M059J (cell line): Measurements from ENCODE around the gene TM4SF18. TPM values are rescaled to one million over a fixed set of nuclear protein-coding genes. Genes with fewer than 3 reads are reported as not detected.
A peak's percentile ranks its signal among the peaks of the same experiment; 100 is the strongest.

Experiments used
- DNase-seq: peaks from one replicate; pipeline ENCODE4 v3.0.0-alpha.2; 2012; ENCODE audit warnings: low read depth
- total RNA-seq: library from RNA; depleted of rRNA; stranded (reverse); fragments of >200 nt; shearing (Covaris generic); gene quantifications from 2 replicates; pipeline ENCODE4 v1.2.3, GENCODE V29; 2014

Gene TM4SF18
- total RNA-seq, 1 experiment from 2014 or later, result 19.7 TPM

- peak; percentile 84 for DNase-seq
These were observed 2.7 kb downstream of the TM4SF18 start for GRCh38 chr3:149330609-149331331.

DNA sequence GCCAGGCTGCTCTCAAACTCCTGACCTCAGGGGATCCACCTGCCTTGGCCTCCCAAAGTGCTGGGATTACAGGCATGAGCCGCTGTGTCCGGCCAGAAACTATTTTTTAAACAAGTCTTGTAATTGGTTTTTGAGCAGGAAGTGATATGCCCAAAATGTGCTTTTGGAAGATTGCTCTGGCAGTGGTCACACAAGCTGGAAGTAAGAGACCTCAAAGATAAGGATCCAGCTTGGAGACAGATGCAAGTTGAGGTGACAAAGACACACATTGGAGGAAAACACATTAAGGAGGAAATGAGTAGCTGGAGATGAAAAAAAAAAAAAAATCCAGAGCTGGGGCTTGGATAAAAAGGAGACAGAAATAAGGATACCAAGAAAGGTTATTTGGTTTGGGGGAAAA is 6.3 kb downstream of the TM4SF18 start:
- no peak for DNase-seq

DNA sequence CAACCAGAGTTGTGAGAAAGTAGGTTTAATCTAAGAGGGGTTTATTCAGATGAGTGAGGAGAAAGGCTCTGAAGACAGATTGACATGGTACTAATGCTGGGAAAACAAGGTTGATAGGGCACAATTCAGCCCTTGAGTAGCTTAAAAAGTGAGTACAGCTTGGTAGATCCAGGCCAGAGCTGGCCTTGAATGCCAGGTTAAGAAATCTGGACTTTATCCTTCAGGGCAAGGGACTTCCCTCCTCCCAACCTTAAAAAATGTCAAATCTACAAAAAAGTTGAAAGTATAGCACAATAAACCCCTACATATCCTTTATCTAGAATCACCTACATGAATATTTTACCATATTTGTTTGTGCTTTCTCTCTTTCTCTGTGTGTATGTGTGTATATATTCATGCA is 7.9 kb downstream of the TM4SF18 start:
- no peak for DNase-seq

DNA sequence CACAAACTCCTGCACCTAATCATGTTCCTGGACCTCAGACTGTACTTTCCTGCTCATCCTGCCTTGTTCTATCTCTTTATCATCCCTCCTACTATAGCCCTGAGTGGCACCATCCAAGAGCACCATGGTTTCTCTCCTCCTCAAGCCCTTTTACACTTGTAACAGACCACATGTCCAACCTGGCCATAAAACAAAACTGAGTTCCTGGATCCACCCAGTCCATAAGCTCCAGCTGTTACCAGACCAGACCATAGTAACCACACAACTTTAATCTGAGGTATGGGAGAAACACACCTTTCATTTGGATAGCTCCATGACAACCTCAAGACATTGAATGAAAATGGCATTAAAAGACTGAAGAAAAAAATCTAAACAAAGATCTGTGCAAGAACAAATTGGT is 9.1 kb downstream of the TM4SF18 start:
- no peak for DNase-seq

GRCh38 chr3:149321640-149322039 is 11.8 kb downstream of the TM4SF18 start:
- no peak for DNase-seq

- no peak for DNase-seq
These were observed 12.3 kb downstream of the TM4SF18 start for GRCh38 chr3:149321136-149321535.

DNA sequence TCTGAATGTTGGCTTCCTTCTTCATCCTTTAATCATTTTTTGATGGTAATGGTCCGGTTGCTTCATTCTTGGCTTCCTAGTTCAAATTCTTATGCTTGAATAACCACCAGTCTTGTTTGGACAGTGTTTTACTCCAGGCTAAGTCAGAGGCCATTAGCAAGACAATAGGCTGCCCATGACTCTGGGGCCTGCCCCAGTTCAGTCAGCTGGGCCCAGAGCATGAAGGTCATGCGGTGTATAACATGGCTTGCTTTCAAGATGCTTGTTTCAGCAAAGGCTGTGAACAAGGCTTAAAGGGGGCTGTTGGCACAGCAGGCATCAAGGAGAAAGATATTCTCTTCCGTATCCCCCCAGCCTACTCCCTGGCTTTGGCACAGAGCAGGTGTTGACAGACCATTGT is 13.7 kb downstream of the TM4SF18 start:
- peak; percentile 27 for DNase-seq

GRCh38 chr3:149317072-149317471 is 16.4 kb downstream of the TM4SF18 start:
- no peak for DNase-seq

DNA sequence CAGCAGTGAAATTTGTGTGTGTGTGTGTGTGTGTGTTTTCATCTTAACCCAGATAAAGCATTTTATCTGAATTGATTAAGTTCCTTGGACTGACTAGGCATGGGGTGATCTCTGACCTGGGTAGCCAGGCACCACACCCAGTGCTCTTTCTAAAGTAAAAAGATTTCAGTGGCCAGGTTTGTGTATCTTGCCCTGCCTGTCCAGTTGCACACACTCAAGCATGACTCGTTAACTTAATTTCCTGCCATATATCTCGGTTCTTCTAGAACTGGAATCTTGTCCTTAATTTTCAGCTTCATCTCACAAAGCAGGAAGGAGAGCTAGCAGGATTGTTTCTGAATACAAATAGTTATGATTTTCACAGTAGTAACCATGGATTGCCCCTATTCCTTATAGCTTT is 17.0 kb downstream of the TM4SF18 start:
- peak; percentile 50 for DNase-seq

- peak; percentile 16 for DNase-seq
These were observed 17.7 kb downstream of the TM4SF18 start for GRCh38 chr3:149315694-149316093.

DNA sequence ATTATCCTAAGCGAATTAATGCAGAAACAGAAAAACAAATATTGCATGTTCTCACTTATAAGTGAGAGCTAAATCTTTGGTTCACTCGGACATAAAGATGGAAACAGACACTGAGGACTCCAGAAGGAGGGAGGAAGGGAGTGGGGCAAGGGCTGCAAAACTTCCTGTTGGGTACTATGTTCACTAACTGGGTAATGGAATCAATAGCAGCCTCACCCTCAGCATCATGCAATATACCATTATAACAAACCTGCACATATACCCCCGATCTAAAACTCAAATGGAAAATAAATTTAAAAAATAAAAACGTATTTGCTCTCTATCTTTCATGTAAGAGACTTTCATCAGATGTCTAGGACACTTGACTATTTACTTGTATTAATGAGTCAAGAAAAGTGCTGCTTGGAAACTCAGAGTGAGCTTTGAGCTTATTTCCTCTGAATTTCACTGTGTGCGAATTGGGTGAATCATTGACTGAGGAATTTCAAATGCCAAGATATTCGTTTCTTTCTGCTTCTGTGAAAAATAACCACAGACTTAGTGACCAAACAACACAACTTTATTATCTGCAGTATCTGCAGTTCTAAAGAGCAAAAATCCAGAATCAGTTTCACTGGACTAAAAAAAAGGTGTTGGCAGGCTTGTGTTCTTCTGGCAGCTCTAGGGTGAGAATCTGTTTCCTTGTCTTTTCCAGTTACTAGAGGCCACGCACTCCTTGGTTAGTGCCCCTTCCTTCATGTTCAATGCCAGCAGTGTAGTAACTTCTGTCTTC is 18.4 kb downstream of the TM4SF18 start:
- DNase-seq, result peak; percentile 97

DNA sequence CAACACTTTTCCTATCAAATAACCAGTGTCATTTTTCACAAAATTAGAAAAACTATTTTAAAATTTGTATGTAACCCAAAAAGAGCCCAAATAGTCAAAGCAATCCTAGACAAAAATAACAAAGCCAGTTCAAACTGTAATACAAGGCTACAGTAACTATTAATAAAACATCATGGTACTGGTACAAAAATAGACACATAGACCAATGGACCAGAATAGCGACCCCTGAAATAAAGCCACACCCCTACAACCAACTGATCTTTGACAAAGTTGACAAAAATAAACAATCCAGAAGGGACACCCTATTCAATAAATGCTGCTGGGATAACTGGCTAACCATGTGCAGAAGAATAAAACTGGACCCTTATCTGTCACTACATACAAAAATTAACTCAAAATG is 19.9 kb downstream of the TM4SF18 start:
- DNase-seq, result no peak

- DNase-seq, result peak; percentile 37
These were observed 22.5 kb downstream of the TM4SF18 start for GRCh38 chr3:149310796-149311534.

DNA sequence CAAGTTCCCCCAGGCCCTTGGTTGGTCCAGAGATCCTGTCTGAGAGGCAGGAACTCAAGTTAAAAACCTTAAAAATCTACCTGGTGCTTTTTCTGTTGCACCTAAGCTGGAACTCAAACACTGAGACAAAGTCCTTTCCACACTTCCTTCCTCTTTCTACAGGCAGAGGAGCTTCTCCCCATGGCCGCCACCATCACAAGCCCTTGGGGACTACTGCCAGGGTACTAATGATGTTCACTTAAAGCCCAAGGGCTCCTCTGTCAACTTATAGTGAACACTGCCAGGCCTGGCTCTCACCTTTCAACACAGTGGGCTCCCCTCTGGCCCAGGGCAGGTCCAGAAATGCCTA is 26.0 kb downstream of the TM4SF18 start:
- DNase-seq, result no peak

DNA sequence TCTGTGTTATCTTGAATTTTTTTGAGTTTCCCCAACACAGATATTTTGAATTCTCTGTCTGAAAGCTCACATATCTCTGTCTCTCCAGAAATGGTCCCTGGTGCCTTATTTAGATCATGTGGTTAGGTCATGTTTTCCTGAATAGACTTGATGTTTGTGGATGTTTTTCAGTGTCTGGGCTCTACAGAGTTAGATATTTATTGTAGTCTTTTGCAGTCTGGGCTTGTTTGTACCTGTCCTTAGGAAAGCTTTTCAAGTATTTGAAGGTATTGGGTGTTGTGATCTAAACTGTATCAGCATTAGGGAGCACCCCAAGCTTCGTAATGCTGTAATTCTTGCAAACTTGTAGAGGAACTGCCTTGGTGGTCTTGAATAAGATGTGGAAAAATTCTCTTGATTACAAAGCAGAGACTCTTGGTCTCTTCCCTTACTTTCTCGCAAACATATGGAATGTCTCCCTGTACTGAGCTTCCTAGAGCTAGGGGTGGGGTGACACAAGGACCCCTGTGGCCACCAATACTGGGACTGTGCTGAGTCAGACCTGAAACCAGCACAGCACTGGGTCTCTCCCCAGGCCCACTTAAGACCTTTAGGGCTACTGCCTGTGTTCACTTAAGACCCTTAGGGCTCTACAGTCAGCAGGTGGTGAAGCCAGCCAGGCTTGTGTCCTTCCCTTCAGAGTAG is 26.5 kb downstream of the TM4SF18 start:
- no peak for DNase-seq

GRCh38 chr3:149305376-149305775 is 28.1 kb downstream of the TM4SF18 start:
- no peak for DNase-seq

DNA sequence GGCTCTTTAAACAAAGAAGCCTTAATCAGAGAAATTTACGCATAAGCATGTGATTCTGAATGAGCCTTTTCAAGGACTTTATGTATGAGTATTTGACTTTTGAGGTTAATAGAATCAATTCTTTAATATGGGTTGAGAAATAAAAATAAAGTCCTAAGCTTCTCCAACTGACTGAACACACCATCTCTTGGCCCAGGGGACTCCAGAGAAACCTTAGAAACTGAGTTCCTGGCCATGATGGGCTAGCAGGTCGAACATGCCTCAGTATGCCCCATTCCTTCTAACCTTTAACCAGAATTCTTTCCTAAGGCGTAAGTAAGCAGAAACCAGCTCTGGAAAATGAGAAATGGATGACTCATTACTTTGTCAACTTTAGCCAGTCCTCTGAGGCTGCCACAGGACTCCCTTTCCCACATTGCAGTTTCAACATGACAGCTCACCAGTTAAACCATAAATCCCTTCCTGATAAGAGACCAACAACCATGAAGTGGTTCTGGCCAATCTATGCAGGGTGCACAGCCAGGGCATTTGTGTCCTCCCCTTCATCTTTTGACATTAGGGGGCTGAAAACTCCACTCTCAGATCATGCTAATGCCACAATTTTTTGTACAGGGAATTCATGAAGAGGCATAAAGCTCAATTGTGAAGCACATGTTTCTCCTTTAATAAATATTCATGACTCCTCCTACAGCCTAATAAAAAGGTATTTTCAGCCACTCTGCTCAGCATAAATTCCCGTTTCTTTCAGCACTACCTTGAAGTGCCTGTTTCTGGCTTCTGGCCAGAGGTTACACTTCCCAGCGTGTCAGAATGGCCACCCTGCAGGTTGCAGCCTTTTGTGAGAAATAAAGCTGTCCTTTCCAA is 33.3 kb downstream of the TM4SF18 start:
- DNase-seq, result peak; percentile 99

- peak; percentile 49 for DNase-seq
These were observed 36.5 kb downstream of the TM4SF18 start for GRCh38 chr3:149296972-149297371.

- no peak for DNase-seq
These were observed 40.8 kb downstream of the TM4SF18 start for GRCh38 chr3:149292666-149293065.

DNA sequence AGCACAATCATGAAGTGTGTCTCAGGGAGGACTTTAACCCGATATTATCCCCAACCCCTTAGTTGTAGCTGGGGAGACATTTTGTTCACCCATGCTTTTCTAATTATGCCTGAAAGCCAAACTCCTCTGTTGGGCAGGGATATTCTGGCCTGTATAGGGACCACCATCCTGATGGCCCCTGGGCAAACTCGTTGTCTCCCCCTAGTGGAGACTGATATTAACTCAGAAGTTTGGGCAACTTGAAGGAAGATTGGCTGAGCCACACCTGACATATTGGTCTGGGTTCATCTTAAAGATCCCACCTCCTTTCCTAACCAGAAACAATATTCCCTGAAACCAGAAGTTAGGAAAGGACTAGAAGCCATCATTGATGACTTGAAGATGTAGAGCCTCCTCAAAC is 42.3 kb downstream of the TM4SF18 start:
- peak; percentile 25 for DNase-seq

GRCh38 chr3:149288655-149289054 is 44.8 kb downstream of the TM4SF18 start:
- DNase-seq, result no peak
